IMR-90 (cell line): ENCODE results near the gene RRM1. TPM values are rescaled to one million over a fixed set of nuclear protein-coding genes. Genes with fewer than 3 reads are reported as not detected.

Source experiments
- ATAC-seq: fragments of 200-7000 bp; cut with Tn5 transposase; 2 replicates; pipeline ENCODE4 v1.9.1; 2020; ENCODE audit warnings: low read depth, mild to moderate bottlenecking, moderate library complexity
- BruUV-seq: library from RNA; stranded (reverse); fragments of 400-500 nt; replicated peaks from 2 replicates; lab custom pipeline; 2021; lab: Mats Ljungman, UMichigan
- CTCF ChIA-PET: fragments of 300-600 bp; formaldehyde crosslinking; extraction: SDS; loops from one replicate; lab custom pipeline; 2021; ENCODE audit warnings: antibody characterized with exemption; lab: Yijun Ruan, JAX
- POLR2A ChIA-PET: fragments of 300-600 bp; sonication (Branson Sonifier 250); formaldehyde crosslinking; loops from one replicate; lab custom pipeline; 2022; ENCODE audit warnings: antibody characterized with exemption; ENCODE audit not compliant: unreplicated experiment; lab: Charles Lee
- DNase-seq: peaks from one replicate; pipeline ENCODE4 v3.0.0; 2013
- H2AFZ ChIP-seq: replicated peaks from 2 replicates; pipeline ENCODE3; 2013; ENCODE audit warnings: low read length, mild to moderate bottlenecking; ENCODE audit not compliant: poor library complexity
- H2AK5ac ChIP-seq: 2 replicates; pipeline ENCODE4 v1.6.1; 2013; ENCODE audit warnings: low read depth, low read length, inconsistent platforms
- H2AK9ac ChIP-seq: replicated peaks from 2 replicates; pipeline ENCODE3; 2013; ENCODE audit warnings: mild to moderate bottlenecking, low read depth, low read length, moderate library complexity; ENCODE audit not compliant: poor library complexity
- H2BK120ac ChIP-seq: 2 replicates; pipeline ENCODE4 v1.6.1; 2013; ENCODE audit warnings: low read depth, low read length, inconsistent platforms
- H2BK15ac ChIP-seq: 3 replicates; pipeline ENCODE4 v1.6.1; 2013; ENCODE audit warnings: low read depth, low read length, inconsistent platforms
- H2BK20ac ChIP-seq: 2 replicates; pipeline ENCODE4 v1.6.1; 2013; ENCODE audit warnings: low read depth, mild to moderate bottlenecking, inconsistent platforms, low read length, moderate library complexity
- H2BK5ac ChIP-seq: 2 replicates; pipeline ENCODE4 v1.6.1; 2013; ENCODE audit warnings: mild to moderate bottlenecking, low read depth, low read length, inconsistent platforms; ENCODE audit not compliant: poor library complexity, severe bottlenecking
- H3K14ac ChIP-seq: replicated peaks from 2 replicates; pipeline ENCODE4 v1.6.1; 2013; ENCODE audit warnings: low read depth, low read length, inconsistent platforms
- H3K18ac ChIP-seq: 2 replicates; pipeline ENCODE4 v1.6.1; 2013; ENCODE audit warnings: low read depth, low read length, control low read depth
- H3K23ac ChIP-seq: 2 replicates; pipeline ENCODE4 v1.6.1; 2013; ENCODE audit warnings: low read depth, low read length, inconsistent platforms
- H3K27ac ChIP-seq: 2 replicates; pipeline ENCODE4 v1.5.1; 2013; ENCODE audit warnings: mild to moderate bottlenecking, control low read depth, low read length; ENCODE audit not compliant: insufficient read depth
- H3K27me3 ChIP-seq: 2 replicates; pipeline ENCODE4 v1.6.1; 2013; ENCODE audit warnings: low read length; ENCODE audit not compliant: control insufficient read depth, insufficient read depth
- H3K36me3 ChIP-seq: 2 replicates; pipeline ENCODE4 v1.6.1; 2013; ENCODE audit warnings: low read length, mixed read lengths; ENCODE audit not compliant: control insufficient read depth, insufficient read depth
- H3K4ac ChIP-seq: 2 replicates; pipeline ENCODE4 v1.6.1; 2013; ENCODE audit warnings: low read depth, low read length, inconsistent platforms
- H3K4me1 ChIP-seq: 2 replicates; pipeline ENCODE4 v1.6.1; 2013; ENCODE audit warnings: low read length, mixed read lengths; ENCODE audit not compliant: control insufficient read depth, insufficient read depth
- H3K4me2 ChIP-seq: 2 replicates; pipeline ENCODE4 v1.6.1; 2013; ENCODE audit warnings: low read depth, mild to moderate bottlenecking, control low read depth, low read length, moderate library complexity
- H3K4me3 ChIP-seq: 2 replicates; pipeline ENCODE4 v1.5.1; 2013; ENCODE audit warnings: low read depth, mild to moderate bottlenecking, control low read depth, low read length, moderate library complexity; ENCODE audit not compliant: insufficient read depth
- H3K56ac ChIP-seq: 2 replicates; pipeline ENCODE4 v1.6.1; 2013; ENCODE audit warnings: low read length, inconsistent platforms; ENCODE audit not compliant: insufficient read depth; ENCODE audit errors: extremely low read depth
- H3K79me1 ChIP-seq, 2 experiments: 2 replicates each; pipeline ENCODE4 v1.6.1; 2013; ENCODE audit warnings: low read length in 2 of 2, inconsistent platforms in 1 of 2, low read depth in 1 of 2
- H3K9ac ChIP-seq: 2 replicates; pipeline ENCODE4 v1.6.1; 2013; ENCODE audit warnings: low read depth, low read length, control low read depth
- H3K9me1 ChIP-seq: 2 replicates; pipeline ENCODE4 v1.6.1; 2013; ENCODE audit warnings: low read length, inconsistent platforms; ENCODE audit not compliant: insufficient read depth
- H3K9me3 ChIP-seq: 2 replicates; pipeline ENCODE4 v1.6.1; 2013; ENCODE audit warnings: low read length; ENCODE audit not compliant: control insufficient read depth, insufficient read depth
- H4K20me1 ChIP-seq: 2 replicates; pipeline ENCODE4 v1.6.1; 2013; ENCODE audit warnings: low read length, inconsistent platforms; ENCODE audit not compliant: insufficient read depth
- H4K5ac ChIP-seq: 2 replicates; pipeline ENCODE4 v1.6.1; 2013; ENCODE audit warnings: mild to moderate bottlenecking, low read depth, low read length, control low read depth
- H4K8ac ChIP-seq, 2 experiments: 2 replicates each; pipeline ENCODE4 v1.6.1; 2013; ENCODE audit warnings: low read depth in 2 of 2, low read length in 2 of 2, control low read depth in 1 of 2, inconsistent platforms in 1 of 2
- H4K91ac ChIP-seq: 2 replicates; pipeline ENCODE4 v1.6.1; 2013; ENCODE audit warnings: low read depth, low read length, inconsistent platforms; ENCODE audit not compliant: insufficient read depth
- FOS ChIP-seq: fragments of 150-350 bp; IDR thresholded peaks from 2 replicates; pipeline ENCODE4 v1.6.1; 2016; ENCODE audit warnings: low read depth, low read length
- MAFK ChIP-seq: IDR thresholded peaks from 2 replicates; pipeline ENCODE4 v1.6.1; 2012; ENCODE audit warnings: low read depth, low read length, improper control_type of control experiment
- dilution Hi-C: fragments of 300-500 bp; cut with HindIII; formaldehyde crosslinking; loops from one replicate; pipeline ENCODE4 v1.14.3; 2018; ENCODE audit warnings: low sequenced_read_pairs; ENCODE audit not compliant: unreplicated experiment
- in situ Hi-C: fragments of 300-500 bp; cut with MboI; formaldehyde crosslinking; loops from 3 replicates; pipeline ENCODE4 v1.14.3; 2019; ENCODE audit warnings: low sequenced_read_pairs, inconsistent platforms, mixed read lengths
- intact Hi-C: fragments of 100-400 bp; cut with micrococcal nuclease; formaldehyde crosslinking; loops from 2 replicates; pipeline ENCODE4 v1.10.0; 2022
- polyA plus RNA-seq, 3 experiments: library from polyadenylated mRNA; depleted of rRNA; stranded (reverse); fragments of >200 nt; gene quantifications; 2 replicates each; pipeline ENCODE4 v1.2.3, GENCODE V29; 2012; ENCODE audit warnings: low replicate concordance in 1 of 3
- total RNA-seq: library from RNA; depleted of rRNA; stranded (reverse); fragments of >200 nt; gene quantifications from 2 replicates; pipeline ENCODE4 v1.2.3, GENCODE V29; 2012
- TF ChIP-seq, protein P1 (sequence below): conservative IDR thresholded peaks from 2 replicates; pipeline ENCODE4 v1.5.1; 2012; ENCODE audit warnings: mild to moderate bottlenecking, low read depth, low read length, improper control_type of control experiment

The RRM1 gene
- total and polyA plus RNA-seq, 2 of the 4 experiments (the other 2 are of a cell fraction) = 55.1 to 183 TPM

DNA sequence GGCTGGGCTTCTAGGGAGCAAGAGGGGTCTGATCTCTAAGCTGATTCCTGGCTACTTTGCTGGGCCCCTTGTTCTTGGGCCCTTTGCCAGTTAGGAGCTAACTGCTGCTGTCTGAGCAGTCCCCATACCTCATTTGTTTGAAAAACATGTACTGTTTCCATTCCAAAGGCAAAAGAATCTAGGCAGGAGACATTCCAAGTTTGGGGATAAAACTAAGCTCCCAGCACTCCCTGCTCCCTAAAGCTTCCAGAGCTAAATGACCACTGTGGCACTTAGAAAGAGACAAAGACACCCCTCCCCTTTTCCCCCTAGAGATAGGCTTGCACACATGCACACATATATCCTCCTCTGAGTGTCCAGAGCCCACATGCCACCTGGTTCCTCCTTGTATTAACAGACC is 22.7 kb upstream of the RRM1 start:
- no peak overlapping the region for H2AK9ac ChIP-seq
- H4K91ac ChIP-seq = 0 out of 2 replicates have a peak overlapping the region, but pooled peaks have one; percentile 30
- H4K8ac ChIP-seq = peak overlapping the region; percentile 10 to 53; a peak in 1 of 4 replicates
- peak overlapping the region; percentile 7 for H2BK5ac ChIP-seq
- POLR2A ChIA-PET = interaction anchor here (1.9 kb wide), 1 partner anchor 216 kb away, joined by 7 read pairs; the partner anchor contains the start of gene STIM1
- dilution Hi-C loops = no loop called here
- intact Hi-C loops = loop anchor here (1.0 to 10.0 kb wide), 4 partner anchors 217 to 367 kb away; partner anchors contain the start of gene STIM1
- peak overlapping the region; percentile 21; the same call in 1 of the 2 replicates for H2BK20ac ChIP-seq
- no peak overlapping the region for H2AFZ ChIP-seq
- peak overlapping the region; percentile 43; the same call in 1 of the 2 replicates for H3K14ac ChIP-seq
- H3K9me1 ChIP-seq = no peaks in the 10 kb centered on the region; the same call in 1 of the 2 replicates
- peak overlapping the region; percentile 8; the same call in 1 of the 2 replicates for H3K4me2 ChIP-seq
- DNase-seq (no peak), ATAC-seq (peak; percentile 68)
- H3K27ac ChIP-seq = peak overlapping the region; percentile 38; the same call in 1 of the 2 replicates
- no peak overlapping the region for H3K18ac ChIP-seq
- in situ Hi-C loops = loop anchor here (5.0 kb wide), 1 partner anchor 225 kb away; no protein-coding TSS in a partner anchor
- no peak overlapping the region for H3K56ac ChIP-seq
- H4K5ac ChIP-seq = peak overlapping the region; percentile 16; the same call in 1 of the 2 replicates
- H2BK15ac ChIP-seq = no peak overlapping the region; the same call in 2 of the 3 replicates
- H2BK120ac ChIP-seq = peak overlapping the region; percentile 60; the same call in 1 of the 2 replicates
- H3K79me1 ChIP-seq = no peaks in the 10 kb centered on the region
- no peaks in the 10 kb centered on the region; the same call in 1 of the 2 replicates for H3K36me3 ChIP-seq
- H3K27me3 ChIP-seq = no peaks in the 10 kb centered on the region
- H3K9me3 ChIP-seq = no peaks in the 10 kb centered on the region
- 0 out of 2 replicates have a peak overlapping the region, but pooled peaks have one; percentile 66 for H3K23ac ChIP-seq
- CTCF ChIA-PET = interaction anchor here (0.8 to 8.0 kb wide), 7 partner anchors 10 to 231 kb away, joined by 3 to 186 read pairs (median 6); partner anchors contain the start of genes RHOG and STIM1
- TF ChIP-seq MAFK = no peak
- no peak for TF ChIP-seq FOS
- TF ChIP-seq, protein P1, sequence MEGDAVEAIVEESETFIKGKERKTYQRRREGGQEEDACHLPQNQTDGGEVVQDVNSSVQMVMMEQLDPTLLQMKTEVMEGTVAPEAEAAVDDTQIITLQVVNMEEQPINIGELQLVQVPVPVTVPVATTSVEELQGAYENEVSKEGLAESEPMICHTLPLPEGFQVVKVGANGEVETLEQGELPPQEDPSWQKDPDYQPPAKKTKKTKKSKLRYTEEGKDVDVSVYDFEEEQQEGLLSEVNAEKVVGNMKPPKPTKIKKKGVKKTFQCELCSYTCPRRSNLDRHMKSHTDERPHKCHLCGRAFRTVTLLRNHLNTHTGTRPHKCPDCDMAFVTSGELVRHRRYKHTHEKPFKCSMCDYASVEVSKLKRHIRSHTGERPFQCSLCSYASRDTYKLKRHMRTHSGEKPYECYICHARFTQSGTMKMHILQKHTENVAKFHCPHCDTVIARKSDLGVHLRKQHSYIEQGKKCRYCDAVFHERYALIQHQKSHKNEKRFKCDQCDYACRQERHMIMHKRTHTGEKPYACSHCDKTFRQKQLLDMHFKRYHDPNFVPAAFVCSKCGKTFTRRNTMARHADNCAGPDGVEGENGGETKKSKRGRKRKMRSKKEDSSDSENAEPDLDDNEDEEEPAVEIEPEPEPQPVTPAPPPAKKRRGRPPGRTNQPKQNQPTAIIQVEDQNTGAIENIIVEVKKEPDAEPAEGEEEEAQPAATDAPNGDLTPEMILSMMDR = 0 out of 2 replicates have a peak, but pooled peaks have one; percentile 7
- no peak overlapping the region for H2AK5ac ChIP-seq
- no peak overlapping the region for H3K4me3 ChIP-seq
- H3K4ac ChIP-seq = peak overlapping the region; percentile 67
- no peak overlapping the region for H3K9ac ChIP-seq
- no peaks in the 10 kb centered on the region for H4K20me1 ChIP-seq
- no TSS peak for BruUV-seq
- H3K4me1 ChIP-seq = 0 out of 2 replicates have a peak, but pooled peaks cover 5% of the 10 kb centered on the region
